DMS 273 (cell line): ENCODE measurements around the gene S100A14.

Experiments used
- DNase-seq: peaks from one replicate; lab custom pipeline; 2025; ENCODE audit not compliant: unreplicated experiment; lab: John Stamatoyannopoulos, UW

The S100A14 gene

DNA sequence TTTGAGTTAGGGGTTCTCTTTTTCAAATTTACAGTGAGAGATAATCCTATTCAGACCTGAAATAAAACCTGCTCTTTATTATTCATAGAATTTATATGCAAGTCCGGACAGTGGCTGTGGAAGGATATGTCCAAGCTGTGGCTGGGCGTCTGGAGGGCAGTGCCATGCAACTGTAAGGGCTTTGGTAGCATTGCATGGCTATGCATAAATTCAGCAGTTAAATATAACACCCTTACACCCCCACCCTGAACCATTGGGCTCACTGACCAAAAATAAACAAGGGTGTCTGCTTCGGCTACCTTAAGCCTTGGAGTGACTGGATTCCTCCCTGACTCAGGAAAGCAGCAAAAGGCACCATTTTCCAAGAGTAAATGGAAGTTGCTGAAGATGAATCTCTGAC, 23.2 kb upstream of the S100A14 start:
- DNase-seq, result no peak

DNA sequence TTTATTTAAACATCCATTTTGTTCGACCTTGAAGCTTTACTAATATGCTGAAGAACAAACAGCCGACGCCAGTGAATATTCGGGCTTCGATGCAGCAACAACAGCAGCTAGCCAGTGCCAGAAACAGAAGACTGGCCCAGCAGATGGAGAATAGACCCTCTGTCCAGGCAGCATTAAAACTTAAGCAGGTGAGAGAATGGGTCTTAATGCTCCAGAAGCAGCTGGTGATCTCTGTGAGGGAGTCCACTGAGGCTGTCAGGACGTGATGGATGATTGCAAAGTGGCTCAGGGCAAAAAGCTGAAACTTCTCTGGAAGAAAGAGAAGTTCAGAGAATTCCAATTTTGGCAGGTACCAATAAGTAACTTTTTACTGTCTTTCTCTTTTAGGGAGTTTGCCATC, 22.1 kb upstream of the S100A14 start:
- DNase-seq, result no peak

DNA sequence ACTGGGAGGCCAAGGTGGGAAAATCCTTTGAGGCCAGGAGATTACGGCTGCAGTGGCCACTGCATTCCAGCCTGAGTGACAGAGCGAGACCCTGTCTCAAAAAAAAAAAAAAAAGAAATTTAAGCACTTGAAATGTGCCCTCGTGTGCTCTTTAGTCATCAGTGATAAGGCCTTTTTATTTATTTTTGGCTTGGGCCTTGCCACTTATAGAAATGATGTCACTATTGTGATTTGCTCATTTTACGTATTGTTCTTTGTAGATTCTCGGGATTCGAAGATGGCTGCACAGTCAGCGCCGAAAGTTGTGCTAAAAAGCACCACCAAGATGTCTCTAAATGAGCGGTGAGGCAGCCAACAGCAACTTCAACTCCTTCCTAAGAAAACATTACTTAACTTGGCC, 20.2 kb upstream of the S100A14 start:
- DNase-seq, result no peak

DNA sequence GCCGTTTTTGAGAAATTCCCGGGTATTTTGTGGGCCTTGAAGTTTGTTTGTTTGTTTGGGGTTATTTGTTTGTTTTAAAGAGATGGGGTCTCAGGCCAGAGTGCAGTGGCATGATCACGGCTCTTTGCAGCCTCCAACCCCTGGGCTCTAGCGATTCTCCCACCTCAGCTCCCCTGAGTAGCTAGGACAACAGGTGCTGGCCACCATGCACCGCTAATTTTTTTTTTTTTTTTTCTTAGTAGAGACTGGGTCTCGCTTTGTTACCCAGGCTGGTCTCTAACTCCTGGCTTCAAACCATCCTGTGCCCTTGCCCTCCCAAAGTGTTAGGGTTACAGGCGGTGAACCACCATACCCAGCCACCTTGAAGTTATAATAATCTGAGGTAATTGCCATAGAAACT, 19.7 kb upstream of the S100A14 start:
- no peak for DNase-seq

DNA sequence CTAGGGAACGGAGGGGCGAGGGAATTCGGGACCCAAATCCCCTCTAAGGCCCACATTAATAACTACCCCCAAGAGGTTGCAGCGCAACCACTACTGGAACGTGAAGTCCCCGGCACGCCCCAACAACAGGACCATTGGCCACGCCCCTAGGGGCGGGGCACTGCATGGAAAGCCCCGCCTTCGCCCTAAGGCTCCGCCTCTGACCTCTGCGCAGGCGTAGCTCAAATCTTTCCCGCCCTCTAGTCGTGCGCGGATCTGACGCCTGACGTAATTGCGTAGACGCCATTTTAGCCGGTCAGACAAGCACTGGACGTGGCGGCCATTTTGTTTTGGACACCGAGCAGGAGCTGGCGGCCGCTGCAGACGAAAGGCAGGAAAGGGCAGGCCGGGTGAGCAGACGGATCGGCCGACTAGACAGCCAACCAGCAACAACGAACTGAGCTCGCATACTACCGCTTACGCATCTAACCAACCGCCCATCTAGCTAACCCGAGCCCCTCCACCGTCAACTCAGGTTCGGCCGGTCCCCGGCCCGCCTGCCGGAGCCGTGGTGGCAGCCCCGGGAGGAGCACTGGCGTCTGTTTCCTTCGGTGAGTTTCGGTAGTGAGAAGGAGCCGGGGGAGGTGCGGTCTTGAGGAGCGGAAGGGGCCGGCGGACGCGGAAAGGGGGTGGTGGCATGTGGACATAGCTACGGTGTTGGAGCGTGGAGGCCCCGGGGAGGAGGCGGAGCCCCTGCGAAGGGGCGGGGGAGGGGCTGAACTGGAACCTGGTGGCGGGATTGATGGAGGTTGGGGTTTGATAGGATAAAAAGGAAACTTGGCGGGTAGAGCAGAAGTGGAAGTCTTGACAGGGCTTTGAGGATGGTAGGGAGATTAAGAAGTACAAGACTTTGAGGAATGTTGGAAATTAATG, 17.9 kb upstream of the S100A14 start, which contains the start of gene CHTOP:
Gene CHTOP (plus strand): TSS at position 313 of the 912 bp plus-strand sequence. CDS start 2,523 bp downstream, outside the sequence.
- peak; percentile 99 for DNase-seq

DNA sequence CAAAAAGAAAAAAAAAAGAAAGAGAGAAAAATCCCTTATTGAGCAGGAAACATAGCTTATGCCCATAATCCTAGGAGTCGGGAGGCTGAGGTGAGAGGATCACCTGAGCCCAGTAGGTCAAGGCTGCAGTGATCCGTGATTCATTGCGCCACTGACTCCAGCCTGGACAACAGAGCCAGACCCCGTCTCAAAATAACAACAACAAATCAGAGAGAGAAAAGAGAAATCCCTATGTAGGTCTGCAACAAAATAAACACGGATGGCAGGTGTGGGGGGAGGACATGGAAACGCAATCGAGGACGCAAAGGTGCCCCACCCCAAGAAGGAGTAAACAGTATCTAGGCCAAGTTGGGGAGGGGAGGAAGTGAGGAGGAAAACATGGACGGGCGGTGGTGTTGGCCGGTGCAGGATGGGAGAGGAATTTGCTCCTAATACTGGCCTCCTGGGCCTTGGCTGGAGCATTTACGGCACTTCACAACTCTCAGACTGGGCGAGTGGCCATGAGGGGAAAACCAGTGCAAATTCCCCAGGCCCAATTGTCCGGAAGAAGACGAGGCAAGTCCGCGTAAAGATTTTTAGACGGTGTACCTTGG, 17.1 kb upstream of the S100A14 start:
- DNase-seq, result no peak

DNA sequence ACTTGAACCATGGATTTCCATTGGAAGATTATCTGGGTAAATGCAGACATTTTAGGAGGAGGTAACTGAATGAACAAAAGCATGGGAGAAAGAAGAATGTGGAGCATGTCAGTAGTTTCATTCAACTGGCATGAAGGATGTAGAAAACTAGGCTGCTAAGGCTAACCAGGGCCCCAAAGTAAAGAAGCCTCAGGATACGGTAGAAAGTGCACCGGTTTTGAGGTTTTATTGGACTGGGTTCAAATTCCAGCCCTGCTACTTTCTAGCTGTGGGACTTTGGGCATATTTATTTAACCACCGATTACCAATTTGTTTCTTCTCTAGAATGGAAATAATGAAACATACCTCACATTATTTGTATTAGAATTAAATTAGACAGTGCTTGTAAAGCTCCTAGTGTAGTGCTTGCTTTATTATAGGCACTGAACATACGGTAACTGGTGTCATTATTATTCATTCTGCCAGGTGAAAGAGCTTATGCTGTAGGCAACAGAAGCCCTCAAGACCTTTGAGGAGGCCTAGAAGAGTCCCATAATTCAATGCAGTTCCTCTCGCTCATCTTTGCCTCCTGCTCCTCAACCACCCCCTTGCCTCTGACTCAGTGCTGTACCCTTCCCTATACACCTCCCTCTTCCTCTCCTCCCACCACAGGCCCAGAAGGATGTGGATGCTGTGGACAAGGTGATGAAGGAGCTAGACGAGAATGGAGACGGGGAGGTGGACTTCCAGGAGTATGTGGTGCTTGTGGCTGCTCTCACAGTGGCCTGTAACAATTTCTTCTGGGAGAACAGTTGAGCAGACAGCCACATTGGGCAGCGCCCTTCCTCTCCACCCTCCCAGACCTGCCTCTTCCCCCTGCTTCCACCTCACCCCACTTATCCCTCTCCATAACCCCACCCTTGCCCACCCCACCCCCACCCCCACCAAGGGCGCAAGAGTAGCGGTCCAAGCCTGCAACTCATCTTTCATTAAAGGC, 15.2 kb upstream of the S100A14 start:
- no peak for DNase-seq

DNA sequence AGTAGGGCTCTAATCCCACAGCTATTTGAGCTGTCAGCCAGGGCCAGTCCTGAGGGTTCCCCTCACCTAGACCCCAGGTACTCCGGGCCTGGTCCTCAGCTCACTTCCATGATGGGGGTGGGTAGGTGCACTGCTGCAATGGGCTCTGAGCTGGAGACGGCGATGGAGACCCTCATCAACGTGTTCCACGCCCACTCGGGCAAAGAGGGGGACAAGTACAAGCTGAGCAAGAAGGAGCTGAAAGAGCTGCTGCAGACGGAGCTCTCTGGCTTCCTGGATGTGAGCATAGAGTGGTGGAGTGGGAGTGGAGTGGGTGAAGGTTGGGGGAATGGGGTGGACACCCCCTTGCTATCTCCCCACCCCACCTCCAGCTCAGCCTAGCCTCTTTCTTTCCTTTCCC, 14.3 kb upstream of the S100A14 start:
- no peak for DNase-seq

DNA sequence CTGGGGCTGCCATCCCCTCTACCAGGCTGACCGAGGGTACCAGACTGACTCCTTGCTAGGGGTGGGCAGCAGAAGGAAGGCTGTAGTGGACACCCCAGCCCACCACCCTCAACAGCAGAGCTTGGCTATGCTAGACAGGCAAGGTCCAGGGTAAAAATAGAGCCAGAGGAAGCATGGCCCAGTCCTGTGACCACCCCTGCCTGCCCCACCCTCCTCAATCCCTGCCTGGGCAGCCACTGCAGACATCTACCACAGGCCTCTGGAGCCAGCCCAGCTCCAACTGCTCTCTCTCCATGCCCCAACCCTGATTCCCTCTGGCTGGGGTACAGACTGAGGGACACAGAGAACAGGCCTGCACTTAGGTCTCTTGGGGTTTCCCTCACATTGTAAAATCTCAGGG, 13.8 kb upstream of the S100A14 start:
- DNase-seq, result peak; percentile 51

DNA sequence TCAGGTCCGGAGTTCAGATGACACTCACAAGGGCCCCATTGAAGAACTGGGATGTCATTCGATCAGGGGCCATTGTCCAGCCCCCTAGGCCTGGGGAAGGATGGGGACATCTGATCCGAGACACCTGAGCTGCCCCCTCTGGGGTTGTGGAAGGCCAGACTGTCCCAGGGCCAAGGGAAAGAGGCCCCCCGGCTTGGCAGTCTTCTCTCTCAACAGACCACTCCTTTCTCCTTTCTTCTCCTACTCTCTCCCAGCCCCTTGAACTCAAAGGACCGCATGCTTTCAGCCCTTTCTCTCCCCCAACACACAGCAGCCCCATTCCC, 13.2 kb upstream of the S100A14 start:
- DNase-seq, result no peak

DNA sequence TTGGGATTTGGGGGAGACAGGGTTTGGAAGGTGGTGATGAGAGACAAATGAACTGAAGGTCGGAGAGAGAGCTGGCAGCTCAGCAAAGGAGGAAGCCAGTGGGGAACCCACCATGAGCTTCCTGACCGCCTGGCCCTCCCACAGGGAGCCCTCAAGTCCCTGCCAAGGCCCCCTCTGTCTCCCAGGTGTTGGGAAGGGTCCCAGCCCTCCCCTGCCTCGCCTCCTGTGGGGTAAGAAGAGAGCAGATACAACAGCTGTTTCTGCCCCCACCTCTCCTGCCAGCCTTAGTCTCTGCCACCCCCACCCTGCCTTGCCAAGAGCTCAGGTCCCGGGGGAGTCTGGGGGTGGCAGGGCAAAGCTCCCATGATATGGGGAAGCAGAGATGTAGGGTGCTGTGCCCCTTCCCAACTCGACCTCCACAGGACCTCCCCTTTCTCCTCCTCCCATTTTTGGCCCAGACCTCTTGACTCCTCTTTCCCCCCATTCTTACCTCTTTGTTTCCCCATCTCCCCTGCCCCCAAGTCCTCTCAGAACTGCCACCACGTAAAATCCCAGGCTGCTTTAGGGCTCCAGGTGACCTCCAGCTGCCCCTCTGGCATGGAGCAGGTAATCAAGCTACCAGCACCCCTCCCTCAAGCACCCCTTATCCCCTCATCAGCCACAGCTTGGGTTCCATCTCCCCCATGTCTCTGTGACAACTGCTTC, 12.7 kb upstream of the S100A14 start:
- peak; percentile 73 for DNase-seq

DNA sequence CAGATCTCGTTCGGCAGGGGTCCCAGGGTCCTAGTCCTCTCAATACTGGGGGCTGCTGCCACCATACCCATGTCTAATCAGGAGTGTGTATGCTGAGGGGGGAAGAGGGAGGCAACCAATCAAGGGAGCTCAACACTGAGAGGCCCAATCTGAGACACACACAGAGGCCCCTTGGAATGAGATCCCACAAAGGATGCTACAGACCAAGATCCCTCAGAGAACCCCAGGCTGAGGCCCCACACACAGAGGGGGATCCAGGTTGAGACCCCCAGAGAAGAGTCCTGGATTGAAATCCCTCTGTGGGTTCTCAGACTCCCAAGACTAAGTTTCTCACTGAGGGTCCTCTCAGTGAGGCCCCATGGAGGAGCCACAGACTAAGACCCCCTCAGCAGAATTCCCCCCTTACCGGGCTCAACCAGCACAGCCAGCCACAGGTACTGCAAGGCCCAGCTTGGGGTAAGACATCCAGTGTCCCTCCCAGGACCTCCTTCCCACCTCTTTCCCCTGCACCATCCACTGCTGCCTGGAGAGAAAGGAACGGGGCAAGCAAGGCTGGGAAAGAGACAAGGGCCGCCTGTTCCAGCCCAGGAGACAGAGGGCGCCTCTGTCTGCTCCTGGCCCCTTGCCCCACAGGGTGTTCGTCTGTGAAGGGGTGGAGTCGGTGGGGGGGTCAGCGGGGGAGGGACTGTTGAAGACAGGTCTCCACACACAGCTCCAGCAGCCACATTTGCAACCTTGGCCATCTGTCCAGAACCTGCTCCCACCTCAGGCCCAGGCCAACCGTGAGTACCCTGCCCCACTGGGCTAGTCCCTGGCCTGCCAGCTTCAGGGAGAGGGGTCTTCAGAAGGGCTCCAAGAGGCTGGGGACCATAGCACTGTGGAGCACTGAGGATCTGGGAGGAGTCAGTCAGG, 11.8 kb upstream of the S100A14 start, which contains the start of gene S100A1:
Gene S100A1 (plus strand): TSS at position 720 of the 912 bp plus-strand sequence. CDS start 2,088 bp downstream, outside the sequence.
- DNase-seq, result peak; percentile 84

DNA sequence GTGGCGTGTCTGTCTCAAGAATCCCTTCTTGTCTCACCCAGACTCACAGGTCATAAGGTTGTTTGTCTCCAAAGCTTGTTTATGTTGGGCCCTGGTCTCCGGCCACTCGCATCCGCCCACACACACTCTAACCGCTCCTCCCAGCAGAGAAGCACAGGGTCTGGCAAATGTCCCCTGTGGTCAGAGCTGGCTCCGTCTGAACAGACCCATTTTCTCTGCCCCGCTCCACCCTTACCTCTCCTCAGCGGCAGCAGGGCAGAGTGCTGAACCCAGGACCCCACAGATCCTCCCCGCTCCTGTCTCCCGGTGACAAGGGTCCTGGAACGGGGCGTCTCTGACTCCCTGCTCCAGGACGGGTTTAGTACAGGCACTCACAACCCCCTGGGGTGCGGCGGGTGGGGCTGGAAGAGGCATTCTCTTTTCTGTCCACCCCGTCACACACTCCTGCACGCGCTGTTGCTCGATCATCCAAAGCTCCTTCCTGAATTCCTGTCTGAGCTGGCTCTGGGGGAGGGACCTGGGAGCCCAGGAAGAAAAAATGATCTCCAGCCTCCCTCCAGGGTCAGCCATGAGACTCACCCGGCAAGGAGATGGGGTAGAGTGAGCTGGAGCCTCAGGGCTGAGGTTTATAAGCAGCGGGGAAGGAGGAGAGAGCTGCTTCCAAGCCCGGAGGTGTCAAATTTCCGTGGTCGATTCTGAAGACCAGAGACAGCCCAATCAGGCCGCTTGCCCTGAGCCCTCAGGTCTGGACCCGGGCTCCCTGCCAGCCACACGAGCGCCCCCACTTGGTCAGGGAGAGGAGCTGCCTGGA, 11.0 kb upstream of the S100A14 start, which contains the start of gene S100A13:
Gene S100A13 (minus strand): TSS at position 602 of the 811 bp plus-strand sequence. CDS start 1,033 bp downstream, outside the sequence.
- DNase-seq, result peak; percentile 95

DNA sequence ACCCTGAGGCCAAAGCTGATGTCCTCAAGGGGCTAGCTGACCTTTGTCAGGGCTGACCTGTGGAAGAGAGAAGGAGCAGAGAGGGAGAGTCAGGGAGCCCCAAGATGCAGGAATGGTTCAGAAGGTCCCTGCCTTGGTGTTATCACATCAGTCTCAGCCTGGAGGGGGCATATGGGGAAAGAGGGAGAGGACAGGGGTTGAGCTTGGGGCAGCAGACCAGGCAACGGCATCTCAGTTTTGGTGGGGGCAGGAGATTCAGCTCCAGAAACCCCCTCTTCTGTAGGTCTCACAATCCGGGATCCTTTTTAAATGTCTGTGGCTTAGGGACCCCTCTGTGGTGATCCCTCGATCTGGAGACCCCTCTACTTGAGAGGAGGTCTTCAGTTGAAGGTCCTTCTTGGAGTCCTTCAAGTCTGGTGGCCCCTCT, 10.4 kb upstream of the S100A14 start:
- no peak for DNase-seq

DNA sequence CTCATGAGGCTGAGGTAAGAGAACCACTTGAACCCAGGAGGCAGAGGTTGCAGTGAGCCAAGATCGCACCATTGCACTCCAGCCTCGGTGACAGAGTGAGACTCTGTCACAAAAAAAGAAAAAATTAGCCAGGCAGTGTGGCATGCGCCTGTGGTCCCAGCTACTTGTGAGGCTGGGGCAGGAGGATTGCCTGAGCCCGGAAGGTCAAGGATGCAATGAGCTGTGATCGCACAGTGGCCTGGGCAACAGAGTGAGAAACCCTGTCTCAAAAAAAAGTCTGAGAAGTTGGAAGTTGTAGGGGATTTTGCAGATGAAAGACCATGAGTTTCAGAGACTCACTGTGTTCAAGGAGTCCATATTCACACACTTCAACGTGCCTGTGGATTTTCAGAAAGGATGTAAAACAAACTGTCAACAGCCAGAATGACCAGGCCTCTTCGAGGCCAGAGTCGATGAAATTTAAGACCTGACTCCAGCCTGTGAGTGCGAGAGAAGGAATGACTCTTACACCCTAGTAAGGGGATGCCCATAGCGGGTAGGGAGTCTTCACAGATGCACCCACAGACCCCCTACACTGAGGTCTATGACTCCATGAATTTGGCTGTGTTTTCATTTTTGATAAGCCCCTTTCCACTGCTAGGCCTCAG, 9.0 kb upstream of the S100A14 start:
- DNase-seq, result no peak

DNA sequence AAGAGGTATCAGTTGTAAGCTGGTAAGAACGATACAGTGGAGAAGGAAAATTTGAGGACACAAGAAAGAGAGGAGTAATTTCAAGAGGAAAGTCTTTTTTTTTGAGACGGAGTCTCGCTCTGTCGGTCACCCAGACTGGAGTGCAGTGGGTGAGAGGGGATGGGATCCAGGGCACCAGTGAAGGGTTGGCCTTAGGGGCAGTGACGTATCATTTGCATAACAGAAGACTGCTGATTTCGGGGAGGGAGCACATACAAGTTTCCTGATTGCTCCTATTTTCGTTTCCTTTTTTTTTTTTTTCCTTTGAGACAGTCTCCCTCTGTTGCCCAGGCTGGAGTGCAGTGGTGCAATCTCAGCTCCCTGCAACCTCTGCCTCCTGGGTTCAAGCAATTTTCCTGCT, 7.0 kb upstream of the S100A14 start:
- no peak for DNase-seq

DNA sequence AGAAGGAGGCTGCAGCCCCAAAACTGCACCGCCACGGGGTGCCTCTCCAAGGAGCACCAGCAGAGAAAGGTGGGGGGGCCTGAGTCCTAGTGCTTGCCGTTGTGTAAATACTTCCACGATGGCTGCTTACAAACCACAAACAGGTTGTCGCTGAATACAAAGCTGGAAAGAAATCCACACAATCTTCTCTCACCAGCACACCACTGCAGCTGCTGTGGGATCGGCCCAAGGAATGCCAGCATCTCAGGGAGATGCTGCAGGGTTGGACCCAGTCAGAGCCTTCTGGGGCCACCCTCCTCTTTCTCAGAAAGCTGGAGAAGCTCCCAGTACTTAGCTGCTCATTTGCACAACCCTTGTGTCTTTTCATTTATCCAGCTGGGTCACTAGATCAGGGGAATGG, 3.0 kb upstream of the S100A14 start:
- DNase-seq, result no peak

DNA sequence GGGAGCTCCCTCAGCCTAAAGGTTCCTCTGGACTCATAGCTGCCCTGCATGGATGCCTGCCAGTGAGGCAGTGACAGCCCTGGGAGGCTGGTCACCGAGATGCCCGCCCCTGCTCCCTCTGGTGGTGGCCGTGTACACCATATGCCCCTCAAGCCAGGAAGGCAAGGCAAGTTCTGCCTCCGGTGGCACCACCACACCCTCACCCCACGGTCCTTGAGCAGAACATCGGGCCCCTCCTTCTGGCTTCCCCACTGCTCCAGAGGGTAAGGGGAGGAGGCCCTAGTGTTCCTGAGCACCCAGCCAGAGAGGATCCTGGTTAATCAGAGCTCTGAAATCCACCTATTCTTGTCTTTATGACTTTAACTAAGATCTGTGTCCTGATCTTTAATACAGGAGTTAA, 1.5 kb upstream of the S100A14 start:
- peak; percentile 64 for DNase-seq
